K562 (cell line): ENCODE data around the gene TCF15. TPM values are rescaled to one million over a fixed set of nuclear protein-coding genes. Genes with fewer than 3 reads are reported as not detected.

Experiments
- CC2D1A ChIP-seq: fragments of 450-650 bp; IDR thresholded peaks from 2 replicates; pipeline ENCODE4 v1.6.1; 2017; ENCODE audit warnings: mild to moderate bottlenecking
- CSDE1 ChIP-seq, 2 experiments: fragments of 450-650 bp; IDR thresholded peaks; 2 replicates each; pipeline ENCODE4 v1.6.1; 2016; ENCODE audit warnings: mild to moderate bottlenecking in 1 of 2
- DIDO1 ChIP-seq: fragments of 450-650 bp; IDR thresholded peaks from 2 replicates; pipeline ENCODE4 v1.6.1; 2016; ENCODE audit warnings: low read depth, missing biosample characterization, missing genetic modification characterization
- ETV1 ChIP-seq: fragments of 450-650 bp; conservative IDR thresholded peaks from 2 replicates; pipeline ENCODE4 v1.6.1; 2016; ENCODE audit warnings: missing genetic modification characterization, control low read depth, low read depth, missing compliant biosample characterization
- EZH2 ChIP-seq: IDR thresholded peaks from 2 replicates; pipeline ENCODE4 v1.6.1; 2012; ENCODE audit warnings: low read depth, mild to moderate bottlenecking, inconsistent platforms, low read length, borderline replicate concordance
- GABPB2 ChIP-seq: fragments of 250-450 bp; sonication (Bioruptor Pico); conservative IDR thresholded peaks from 2 replicates; pipeline ENCODE4 v1.5.1; 2021; ENCODE audit warnings: mild to moderate bottlenecking
- NFXL1 ChIP-seq: fragments of 450-650 bp; formaldehyde crosslinking; IDR thresholded peaks from 2 replicates; pipeline ENCODE4 v1.4.0; 2021; ENCODE audit warnings: mild to moderate bottlenecking
- NONO ChIP-seq, 2 experiments: fragments of 200-400 bp in 1 of 2; fragments of 450-650 bp in 1 of 2; formaldehyde crosslinking in 1 of 2; IDR thresholded peaks; 2 replicates each; pipeline ENCODE4 v1.6.1; 2017; ENCODE audit warnings: low read depth in 2 of 2, mild to moderate bottlenecking in 2 of 2, moderate library complexity in 2 of 2, low read length in 1 of 2
- NR2F6 ChIP-seq: fragments of 450-650 bp; formaldehyde crosslinking; IDR thresholded peaks from 2 replicates; pipeline ENCODE4 v1.4.0; 2020; ENCODE audit warnings: mild to moderate bottlenecking
- RBM14 ChIP-seq: fragments of 200-400 bp; formaldehyde crosslinking; IDR thresholded peaks from 2 replicates; pipeline ENCODE4 v1.6.1; 2018; ENCODE audit warnings: low read depth, mild to moderate bottlenecking, low read length, moderate library complexity, borderline replicate concordance; ENCODE audit not compliant: insufficient read depth
- RBM22 ChIP-seq: fragments of 200-400 bp; formaldehyde crosslinking; IDR thresholded peaks from 2 replicates; pipeline ENCODE4 v1.6.1; 2018; ENCODE audit warnings: low read length, low read depth; ENCODE audit not compliant: poor library complexity, severe bottlenecking
- SETDB1 ChIP-seq: IDR thresholded peaks from one replicate; pipeline ENCODE4 v1.6.1; 2012; ENCODE audit warnings: low read length, control low read depth, inconsistent platforms
- SP2 ChIP-seq: IDR thresholded peaks from 2 replicates; pipeline ENCODE4 v1.6.1; 2011; ENCODE audit warnings: mild to moderate bottlenecking, low read depth, low read length, moderate library complexity; ENCODE audit not compliant: poor library complexity, severe bottlenecking; ENCODE audit errors: extremely low read depth
- TAF7 ChIP-seq: fragments of 450-650 bp; IDR thresholded peaks from 2 replicates; pipeline ENCODE4 v1.6.1; 2016; ENCODE audit warnings: missing genetic modification characterization, missing compliant biosample characterization
- TBP ChIP-seq: optimal IDR thresholded peaks from 2 replicates; pipeline ENCODE3; 2011; ENCODE audit warnings: low read depth, low read length, improper control_type of control experiment
- TCF7L2 ChIP-seq: fragments of 150-350 bp; IDR thresholded peaks from 2 replicates; pipeline ENCODE4 v1.6.1; 2016; ENCODE audit warnings: low read depth, mild to moderate bottlenecking, low read length, moderate library complexity
- TEAD1 ChIP-seq, 2 experiments: fragments of 450-650 bp in 1 of 2; sonication (generic) in 1 of 2; formaldehyde crosslinking; IDR thresholded peaks; 2 replicates each; pipeline versions ENCODE4 v1.4.0 to v1.8.0; 2020 to 2022; ENCODE audit warnings: mild to moderate bottlenecking in 2 of 2, missing genetic modification reagents in 1 of 2
- TFAP4 ChIP-seq: sonication (generic); formaldehyde crosslinking; IDR thresholded peaks from 2 replicates; pipeline ENCODE4 v1.8.0; 2022; ENCODE audit warnings: missing genetic modification reagents, mild to moderate bottlenecking, moderate library complexity, borderline replicate concordance
- ZBED1 ChIP-seq: IDR thresholded peaks from 2 replicates; pipeline ENCODE4 v1.6.1; 2014
- ZNF316 ChIP-seq: fragments of 450-650 bp; IDR thresholded peaks from 2 replicates; pipeline ENCODE4 v1.6.1; 2016
- ZNF384 ChIP-seq: IDR thresholded peaks from 2 replicates; pipeline ENCODE4 v1.6.1; 2012; ENCODE audit warnings: low read depth, low read length, improper control_type of control experiment
- ZNF436 ChIP-seq: fragments of 250-450, 450-650 bp; sonication (Bioruptor Pico); formaldehyde crosslinking; IDR thresholded peaks from 2 replicates; pipeline ENCODE4 v1.7.0; 2020; ENCODE audit warnings: mild to moderate bottlenecking
- ZNF444 ChIP-seq: fragments of 250-450 bp; sonication (Bioruptor Pico); IDR thresholded peaks from 2 replicates; pipeline ENCODE4 v1.4.0; 2020; ENCODE audit warnings: mild to moderate bottlenecking, moderate library complexity
- ZNF445 ChIP-seq: fragments of 250-450 bp; sonication (Bioruptor Pico); IDR thresholded peaks from 2 replicates; pipeline ENCODE4 v1.4.0; 2020; ENCODE audit warnings: low read depth, mild to moderate bottlenecking, moderate library complexity
- ZNF586 ChIP-seq: fragments of 450-650 bp; formaldehyde crosslinking; conservative IDR thresholded peaks from 2 replicates; pipeline ENCODE4 v1.4.0; 2020; ENCODE audit warnings: mild to moderate bottlenecking, moderate library complexity
- polyA plus RNA-seq, 8 experiments: library from polyadenylated mRNA; depleted of rRNA in 4 of 8; stranded (reverse) in 5 of 8; unstranded in 3 of 8; fragments of >200 nt; fragmentation: Nextera tagmentation in 2 of 8; fragmentation: Illumina TruSeq in 1 of 8; extraction: Ambion mirVana in 2 of 8; extraction: Trizol in 1 of 8; gene quantifications; 2 replicates each; pipeline versions ENCODE4 v1.2.1 to v1.2.3, GENCODE V29; 2011 to 2014; ENCODE audit warnings: inconsistent platforms in 1 of 8, missing spikeins in 1 of 8
- total RNA-seq, 7 experiments: library from RNA; depleted of rRNA in 6 of 7; stranded (reverse); fragments of >200 nt in 6 of 7; fragmentation: Illumina TruSeq in 2 of 7; extraction: Trizol in 2 of 7; gene quantifications; 2 replicates each; pipeline versions ENCODE4 v1.2.1 to v1.2.3, GENCODE V29; 2011 to 2021; ENCODE audit warnings: low replicate concordance in 1 of 7
- TF ChIP-seq, protein P1 (sequence below): fragments of 250-450 bp; sonication (Bioruptor Pico); IDR thresholded peaks from 2 replicates; pipeline ENCODE4 v1.8.0; 2022; ENCODE audit warnings: moderate library complexity, mild to moderate bottlenecking, inconsistent platforms
- TF ChIP-seq, protein P2 (sequence below): fragments of 450-650 bp; IDR thresholded peaks from 2 replicates; pipeline ENCODE4 v1.7.0; 2016; ENCODE audit warnings: borderline replicate concordance

Gene TCF15
- total and polyA plus RNA-seq, 9 of the 15 experiments (the other 6 are each of a cell fraction or from before 2014, with no cell fraction given): 0.04 to 5.0 (median 1.2) TPM

- TF ChIP-seq RBM22 (no peak), CSDE1 (IDR thresholded peaks at IDR 0.05) (no peak), TCF7L2 (peak; percentile 67), TBP (peak; percentile 56), SETDB1 (no peak), ZNF445 (CRISPR knock-in tag) (no peak), GABPB2 (CRISPR knock-in tag) (no peak), DIDO1 (tag) (no peak), TFAP4 (CRISPR knock-in tag) (peak; percentile 56), CC2D1A (no peak), NR2F6 (no peak), ETV1 (tag) (no peak), ZNF384 (peak; percentile 33; the same call in 1 of the 2 replicates), ZNF436 (CRISPR knock-in tag) (no peak), ZNF586 (no peak), RBM14 (no peak), EZH2 (no peak), SP2 (no peak), NFXL1 (CRISPR knock-in tag) (no peak), TAF7 (tag) (no peak), NONO (IDR thresholded peaks at IDR 0.05; ENCODE audit: low read depth in 2 of 2, low read length in 1 of 2) (peak; percentile 44 to 97; a peak in 2 of 4 replicates), TEAD1 (CRISPR knock-in tag; IDR thresholded peaks at IDR 0.05) (peak in 1 of 2 experiments; percentile 80; a peak in 2 of 4 replicates), ZBED1 (0 out of 2 replicates have a peak, but pooled peaks have one; percentile 27), ZNF316 (no peak; the same call in 1 of the 2 replicates), ZNF444 (CRISPR knock-in tag) (no peak)
- TF ChIP-seq, protein P1, sequence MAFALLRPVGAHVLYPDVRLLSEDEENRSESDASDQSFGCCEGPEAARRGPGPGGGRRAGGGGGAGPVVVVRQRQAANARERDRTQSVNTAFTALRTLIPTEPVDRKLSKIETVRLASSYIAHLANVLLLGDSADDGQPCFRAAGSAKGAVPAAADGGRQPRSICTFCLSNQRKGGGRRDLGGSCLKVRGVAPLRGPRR (CRISPR knock-in tag): no peak
- TF ChIP-seq, protein P2, sequence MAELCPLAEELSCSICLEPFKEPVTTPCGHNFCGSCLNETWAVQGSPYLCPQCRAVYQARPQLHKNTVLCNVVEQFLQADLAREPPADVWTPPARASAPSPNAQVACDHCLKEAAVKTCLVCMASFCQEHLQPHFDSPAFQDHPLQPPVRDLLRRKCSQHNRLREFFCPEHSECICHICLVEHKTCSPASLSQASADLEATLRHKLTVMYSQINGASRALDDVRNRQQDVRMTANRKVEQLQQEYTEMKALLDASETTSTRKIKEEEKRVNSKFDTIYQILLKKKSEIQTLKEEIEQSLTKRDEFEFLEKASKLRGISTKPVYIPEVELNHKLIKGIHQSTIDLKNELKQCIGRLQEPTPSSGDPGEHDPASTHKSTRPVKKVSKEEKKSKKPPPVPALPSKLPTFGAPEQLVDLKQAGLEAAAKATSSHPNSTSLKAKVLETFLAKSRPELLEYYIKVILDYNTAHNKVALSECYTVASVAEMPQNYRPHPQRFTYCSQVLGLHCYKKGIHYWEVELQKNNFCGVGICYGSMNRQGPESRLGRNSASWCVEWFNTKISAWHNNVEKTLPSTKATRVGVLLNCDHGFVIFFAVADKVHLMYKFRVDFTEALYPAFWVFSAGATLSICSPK: no peak
Measured at GRCh38 chr20:653110-653589, 43.0 kb upstream of the TCF15 start, which contains the start of gene SRXN1 (continued).
